GM19372 (cell line): ENCODE data around the gene ZNF652.

ENCODE experiments used
- ATAC-seq: cut with Tn5 transposase; IDR thresholded peaks from one replicate; pipeline ENCODE4 v1.9.1; 2021; ENCODE audit warnings: mild to moderate bottlenecking, low read depth, moderate library complexity; ENCODE audit not compliant: unreplicated experiment

Gene ZNF652

DNA sequence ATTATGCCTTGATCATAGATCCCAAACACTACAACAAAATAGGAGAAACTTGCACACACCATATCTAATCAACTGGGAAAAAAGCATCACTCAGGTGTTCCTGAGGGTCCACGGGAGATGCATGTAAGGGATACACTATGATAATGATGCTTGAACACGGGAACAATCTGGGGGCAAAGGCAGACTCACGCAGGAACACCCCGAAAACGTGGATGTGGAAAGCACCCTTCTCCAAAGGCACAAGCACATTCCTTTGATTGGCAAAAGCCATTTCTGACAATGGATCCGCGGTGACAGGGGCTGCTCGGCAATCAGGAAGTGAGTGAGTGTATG lies 1.3 kb downstream of the ZNF652 start:
- ATAC-seq = no peak

DNA sequence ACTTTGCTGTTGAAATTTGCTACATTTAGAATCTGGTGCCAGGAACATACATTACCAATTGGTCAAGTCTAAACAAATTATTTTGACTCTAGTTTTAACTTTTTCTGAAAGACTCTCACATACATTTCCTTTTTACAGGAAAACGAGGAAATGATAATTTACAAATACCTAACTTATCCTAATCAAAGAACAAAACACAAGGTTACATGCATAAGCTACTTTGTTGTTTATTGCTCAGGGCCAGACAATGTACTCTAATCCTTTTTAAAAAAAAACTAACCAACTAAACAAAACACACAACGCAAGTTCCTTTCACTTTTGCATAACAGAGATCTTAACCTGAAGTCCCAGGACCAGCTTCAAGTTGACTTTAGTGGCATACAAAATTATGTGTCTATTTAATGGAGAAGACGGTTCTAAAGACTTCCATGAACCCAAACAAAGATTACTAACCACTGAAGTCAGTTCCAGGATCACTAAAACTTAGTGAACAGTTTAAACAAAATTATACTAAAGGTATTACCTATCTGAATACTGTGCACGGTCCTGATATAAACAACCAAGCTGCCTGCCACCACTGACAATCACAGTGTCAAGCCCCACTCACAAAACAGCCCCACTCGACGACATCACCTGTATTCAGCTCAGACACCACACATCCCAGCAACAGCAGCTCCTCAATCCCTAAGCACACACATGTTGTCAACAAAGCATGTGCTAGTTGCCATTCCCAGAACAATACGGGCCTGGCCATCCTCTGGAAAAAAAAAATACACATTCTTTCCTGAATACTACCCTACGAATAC lies 1.9 kb downstream of the ZNF652 start:
- no peak for ATAC-seq

DNA sequence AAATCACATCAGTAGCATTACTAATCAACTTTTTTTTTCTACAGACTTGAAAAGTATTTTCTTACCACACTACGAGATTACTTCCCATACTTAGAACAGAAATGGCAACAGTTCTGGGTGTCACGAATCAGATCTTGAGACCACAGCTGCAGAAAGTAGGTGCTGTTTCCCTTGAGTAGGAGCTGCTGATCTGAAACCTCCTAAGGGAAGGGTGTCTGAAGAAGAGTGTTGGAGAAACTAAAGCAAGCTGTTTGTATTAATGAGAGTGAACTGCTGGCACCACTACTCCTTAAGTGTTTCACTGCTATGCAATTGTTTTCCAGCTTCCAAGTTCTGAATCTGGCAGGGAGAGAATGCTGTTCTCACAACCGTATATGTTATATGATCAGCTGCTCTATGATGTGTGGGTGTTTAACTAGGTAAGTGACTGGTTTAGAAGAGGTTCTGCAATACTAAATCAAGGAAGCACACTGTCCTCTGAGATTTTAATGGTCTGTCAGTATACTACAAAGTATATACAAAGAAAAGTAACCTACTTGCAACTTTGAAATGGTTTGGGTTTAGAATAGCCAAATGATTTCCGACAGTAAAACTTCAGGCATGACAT lies 3.3 kb downstream of the ZNF652 start:
- ATAC-seq = no peak

GRCh38 chr17:49357516-49357915 lies 4.5 kb downstream of the ZNF652 start:
- no peak for ATAC-seq

GRCh38 chr17:49356320-49356719 lies 5.7 kb downstream of the ZNF652 start:
- no peak for ATAC-seq

- ATAC-seq = no peak
Observed at GRCh38 chr17:49353607-49354006, 8.4 kb downstream of the ZNF652 start.

DNA sequence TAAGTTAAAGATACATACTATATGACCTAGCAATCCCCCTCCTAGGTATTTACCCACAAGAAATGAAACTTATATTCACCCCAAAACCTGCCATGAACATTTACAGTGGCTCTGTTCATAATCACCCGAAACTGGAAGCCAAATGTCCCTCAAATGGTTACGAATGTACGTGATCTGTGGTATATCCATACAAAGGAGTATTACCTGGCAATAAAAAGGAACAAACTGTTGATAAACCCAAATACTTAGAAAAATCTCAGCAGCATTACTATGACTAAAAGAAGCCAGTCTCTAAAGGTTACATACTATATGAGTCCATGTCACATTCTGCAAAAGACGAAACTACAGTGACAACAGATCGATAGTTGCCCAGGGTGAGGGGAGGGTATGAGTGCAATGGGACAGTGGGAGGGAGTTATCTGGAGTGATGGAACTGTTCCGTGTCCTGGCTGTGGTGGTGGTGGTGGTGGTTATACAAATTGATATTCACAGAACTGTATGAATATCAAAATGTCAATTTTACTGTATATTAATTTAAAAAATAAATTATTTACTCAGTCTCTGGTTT lies 9.4 kb downstream of the ZNF652 start:
- no peak for ATAC-seq

GRCh38 chr17:49351572-49352140 lies 10.4 kb downstream of the ZNF652 start:
- ATAC-seq = no peak

- ATAC-seq = no peak
Observed at GRCh38 chr17:49349541-49349940, 12.5 kb downstream of the ZNF652 start.

- no peak for ATAC-seq
Observed at GRCh38 chr17:49344914-49345313, 17.1 kb downstream of the ZNF652 start.

DNA sequence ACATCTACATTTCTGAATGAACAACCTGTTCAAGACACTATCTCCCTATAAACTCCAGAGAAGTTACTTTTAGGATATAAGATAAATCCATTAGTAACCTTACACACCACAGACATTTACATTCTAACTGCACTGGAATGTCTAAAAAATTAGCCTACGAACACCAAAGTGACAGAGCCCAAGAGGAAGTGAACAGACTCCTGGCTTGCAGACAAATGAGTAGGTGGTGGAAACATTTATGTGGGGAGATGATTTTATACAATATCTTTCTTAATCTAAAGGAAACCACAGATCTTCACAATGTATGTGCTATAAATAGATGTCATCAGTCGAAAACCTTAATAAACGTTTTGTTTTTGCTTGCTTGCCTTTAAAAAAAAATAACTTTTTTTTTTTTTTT lies 18.8 kb downstream of the ZNF652 start:
- ATAC-seq = no peak

GRCh38 chr17:49342575-49342936 lies 19.5 kb downstream of the ZNF652 start:
- no peak for ATAC-seq

- no peak for ATAC-seq
Observed at GRCh38 chr17:49341356-49341755, 20.7 kb downstream of the ZNF652 start.

DNA sequence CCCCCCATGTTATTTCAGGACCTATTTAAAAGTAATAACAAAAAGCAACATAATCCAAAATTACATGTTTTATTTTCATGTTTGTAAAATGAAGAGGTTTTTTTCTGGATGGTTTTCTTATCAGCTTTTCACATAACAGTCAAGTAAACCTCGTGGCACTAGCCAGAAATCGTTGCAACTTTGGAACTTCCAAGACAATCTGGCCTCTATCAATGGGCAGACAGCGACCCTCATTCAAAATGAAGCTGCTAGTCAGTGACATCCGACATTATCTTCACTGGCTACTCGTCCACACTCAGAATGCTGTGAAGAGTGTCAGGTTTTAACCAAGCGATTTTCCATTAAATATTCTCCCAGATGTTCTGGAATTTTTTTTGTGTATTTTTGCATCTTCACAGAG lies 22.7 kb downstream of the ZNF652 start:
- no peak for ATAC-seq

DNA sequence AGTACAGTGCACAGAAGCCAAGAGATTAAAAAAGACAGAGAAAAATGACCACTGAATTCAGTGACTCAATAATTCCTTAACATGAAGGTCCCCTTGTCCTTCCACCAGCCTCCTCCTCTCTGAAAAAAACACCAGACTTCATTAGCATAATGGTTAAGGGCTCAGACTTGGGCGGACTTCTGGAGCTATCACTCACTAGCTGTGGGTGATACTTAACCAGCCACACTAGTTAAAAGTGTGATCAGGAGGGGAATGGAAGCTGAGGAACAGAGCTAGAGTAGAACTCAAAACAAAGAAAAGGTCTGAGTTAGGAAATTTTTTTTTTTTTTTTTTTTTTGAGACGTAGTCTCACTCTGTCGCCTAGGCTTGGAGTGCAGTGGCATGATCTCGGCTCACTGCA lies 23.2 kb downstream of the ZNF652 start:
- ATAC-seq = no peak

DNA sequence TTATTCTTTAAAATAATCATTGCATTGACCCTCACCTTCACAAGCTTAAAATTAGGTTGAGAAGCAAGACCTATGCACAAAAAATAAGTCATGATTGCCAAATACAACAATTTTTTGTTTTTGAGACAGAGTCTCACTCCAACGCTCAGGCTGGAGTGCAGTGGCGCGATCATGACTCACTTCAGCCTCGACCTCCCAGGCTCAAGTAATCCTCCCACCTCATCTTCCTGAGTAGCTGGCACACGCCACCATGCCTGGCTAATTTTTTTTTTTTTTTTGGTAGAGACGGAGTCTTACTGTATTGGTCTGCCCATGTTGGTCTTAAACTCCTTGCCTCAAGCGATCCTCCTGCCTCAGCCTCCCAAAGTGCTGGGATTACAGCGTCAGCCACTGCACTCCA lies 24.2 kb downstream of the ZNF652 start:
- ATAC-seq = no peak

DNA sequence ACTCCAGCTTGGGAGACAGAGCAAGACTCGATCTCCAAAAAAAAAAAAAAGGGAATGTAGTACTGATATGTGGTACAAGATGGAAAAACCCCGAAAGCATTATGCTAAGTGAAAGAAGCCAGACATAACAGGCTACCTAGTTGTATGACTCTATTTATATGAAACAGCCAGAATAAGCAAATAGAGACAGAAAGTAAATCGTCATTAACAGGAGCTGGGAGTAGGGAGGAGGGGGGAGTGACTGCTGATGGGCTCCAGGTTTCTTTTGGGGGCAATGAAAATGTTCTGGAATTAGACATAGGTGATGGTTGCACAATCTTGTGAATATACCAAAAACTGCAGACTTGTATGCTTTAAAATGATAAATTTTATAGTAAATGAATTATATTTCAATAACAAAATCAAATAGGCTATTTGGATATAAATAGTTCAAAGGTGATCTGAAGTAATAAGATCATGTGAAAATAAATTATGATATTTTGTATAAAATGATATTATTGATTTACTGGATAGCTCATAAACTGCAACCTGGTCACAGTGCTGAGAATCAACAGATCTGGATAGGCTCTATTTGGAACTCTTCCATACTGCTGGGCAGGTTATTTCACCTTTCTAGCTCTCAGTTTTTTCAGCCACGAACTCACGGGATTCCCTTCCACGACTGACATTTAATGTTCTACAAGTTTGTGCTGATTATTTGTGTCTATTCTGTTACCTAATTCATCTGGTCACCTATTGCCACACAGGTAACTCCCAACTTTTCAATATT lies 27.1 kb downstream of the ZNF652 start:
- no peak for ATAC-seq

GRCh38 chr17:49333804-49334203 lies 28.2 kb downstream of the ZNF652 start:
- ATAC-seq = no peak

GRCh38 chr17:49327835-49328784 lies 33.9 kb downstream of the ZNF652 start:
- no peak for ATAC-seq

GRCh38 chr17:49325980-49326379 lies 36.1 kb downstream of the ZNF652 start:
- no peak for ATAC-seq
